Epithelial cell of proximal tubule (primary cell): ENCODE measurements around the gene MTMR1. TPM values are rescaled to one million over a fixed set of nuclear protein-coding genes. Genes with fewer than 3 reads are reported as not detected.

ENCODE experiments used
- DNase-seq: peaks from one replicate; pipeline ENCODE4 v3.0.0-alpha.2; 2011; ENCODE audit warnings: low read depth
- H3K4me3 ChIP-seq: 2 replicates; pipeline ENCODE4 v1.5.1; 2011; ENCODE audit warnings: low read depth, mild to moderate bottlenecking, low read length
- total RNA-seq: library from RNA; depleted of rRNA; stranded (reverse); fragments of >200 nt; gene quantifications from 2 replicates; pipeline ENCODE4 v1.2.3, GENCODE V29; 2015
- TF ChIP-seq, protein P1 (sequence below): conservative IDR thresholded peaks from 2 replicates; pipeline ENCODE4 v1.5.1; 2012; ENCODE audit warnings: low read depth, mild to moderate bottlenecking, low read length

MTMR1 gene
- total RNA-seq, 1 donor from 2014 or later: 18.2 TPM

GRCh38 chrX:150730719-150731118 lies 37.5 kb downstream of the MTMR1 start:
- no peak overlapping the region for H3K4me3 ChIP-seq
- no peak for DNase-seq
- TF ChIP-seq, protein P1, sequence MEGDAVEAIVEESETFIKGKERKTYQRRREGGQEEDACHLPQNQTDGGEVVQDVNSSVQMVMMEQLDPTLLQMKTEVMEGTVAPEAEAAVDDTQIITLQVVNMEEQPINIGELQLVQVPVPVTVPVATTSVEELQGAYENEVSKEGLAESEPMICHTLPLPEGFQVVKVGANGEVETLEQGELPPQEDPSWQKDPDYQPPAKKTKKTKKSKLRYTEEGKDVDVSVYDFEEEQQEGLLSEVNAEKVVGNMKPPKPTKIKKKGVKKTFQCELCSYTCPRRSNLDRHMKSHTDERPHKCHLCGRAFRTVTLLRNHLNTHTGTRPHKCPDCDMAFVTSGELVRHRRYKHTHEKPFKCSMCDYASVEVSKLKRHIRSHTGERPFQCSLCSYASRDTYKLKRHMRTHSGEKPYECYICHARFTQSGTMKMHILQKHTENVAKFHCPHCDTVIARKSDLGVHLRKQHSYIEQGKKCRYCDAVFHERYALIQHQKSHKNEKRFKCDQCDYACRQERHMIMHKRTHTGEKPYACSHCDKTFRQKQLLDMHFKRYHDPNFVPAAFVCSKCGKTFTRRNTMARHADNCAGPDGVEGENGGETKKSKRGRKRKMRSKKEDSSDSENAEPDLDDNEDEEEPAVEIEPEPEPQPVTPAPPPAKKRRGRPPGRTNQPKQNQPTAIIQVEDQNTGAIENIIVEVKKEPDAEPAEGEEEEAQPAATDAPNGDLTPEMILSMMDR: no peak

DNA sequence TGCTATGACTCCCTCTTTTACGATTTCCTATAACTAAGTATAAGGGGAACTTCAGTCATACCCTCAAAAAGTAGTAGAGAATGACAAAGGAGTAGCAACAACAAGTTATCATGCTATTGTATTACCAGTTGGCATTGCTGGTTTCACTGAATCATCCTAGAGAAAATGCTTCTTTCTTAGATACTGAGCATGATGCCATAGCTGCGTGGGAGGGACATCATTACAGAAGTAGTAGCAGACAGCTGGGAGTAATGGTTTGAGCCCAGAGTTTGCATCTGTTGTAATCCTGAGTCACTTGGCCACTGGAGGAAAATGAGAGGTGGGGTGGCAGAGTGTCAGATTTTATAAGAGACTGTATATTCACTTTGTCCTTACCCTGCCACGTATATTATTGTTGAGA lies 38.6 kb downstream of the MTMR1 start:
- TF ChIP-seq, protein P1: no peak
- no peak overlapping the region for H3K4me3 ChIP-seq
- no peak for DNase-seq

GRCh38 chrX:150736475-150736874 lies 43.3 kb downstream of the MTMR1 start:
- TF ChIP-seq, protein P1: no peak
- H3K4me3 ChIP-seq: no peak overlapping the region

DNA sequence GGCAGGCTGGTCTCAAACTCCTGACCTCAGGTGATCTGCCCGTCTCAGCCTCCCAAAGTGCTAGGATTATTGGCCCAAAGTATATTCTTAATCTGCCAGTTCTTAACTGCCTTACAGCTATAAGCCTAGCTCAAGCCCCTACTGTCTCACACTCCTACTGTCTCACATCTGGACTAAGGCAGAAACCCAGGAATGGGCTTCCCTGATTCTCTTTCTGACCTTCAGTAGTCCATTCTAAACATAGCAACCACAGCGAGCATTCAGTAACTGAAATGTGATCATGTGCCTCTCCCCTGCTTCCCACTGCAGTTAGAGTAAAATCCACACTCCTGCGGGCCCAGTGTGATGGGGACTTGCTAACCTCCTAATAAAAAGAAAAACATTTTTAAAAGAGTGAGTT lies 58.9 kb downstream of the MTMR1 start:
- H3K4me3 ChIP-seq: no peak overlapping the region
- DNase-seq: no peak
- TF ChIP-seq, protein P1: no peak

More at GRCh38 chrX:150736475-150736874, 43.3 kb downstream of the MTMR1 start:
- DNase-seq: no peak

DNA sequence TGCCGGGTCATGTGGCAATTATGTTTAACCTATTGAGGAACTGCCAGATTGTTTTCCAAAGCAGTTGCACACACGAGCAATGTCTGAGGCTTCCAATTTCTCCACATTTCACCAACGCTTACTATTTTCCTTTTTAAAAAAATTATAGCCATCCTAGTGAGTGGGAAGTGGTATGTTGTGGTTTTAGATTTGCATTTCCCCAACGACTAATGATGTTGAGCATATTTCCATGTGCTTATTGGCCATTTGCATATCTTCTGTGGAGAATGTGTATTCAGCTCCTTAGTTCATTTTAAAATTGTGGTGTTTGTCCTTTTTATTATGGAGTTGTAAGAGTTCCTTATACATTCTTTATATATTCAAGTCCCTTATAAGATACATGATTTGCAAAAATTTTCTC lies 60.2 kb downstream of the MTMR1 start:
- no peak for DNase-seq
- TF ChIP-seq, protein P1: no peak
- H3K4me3 ChIP-seq: no peak overlapping the region

DNA sequence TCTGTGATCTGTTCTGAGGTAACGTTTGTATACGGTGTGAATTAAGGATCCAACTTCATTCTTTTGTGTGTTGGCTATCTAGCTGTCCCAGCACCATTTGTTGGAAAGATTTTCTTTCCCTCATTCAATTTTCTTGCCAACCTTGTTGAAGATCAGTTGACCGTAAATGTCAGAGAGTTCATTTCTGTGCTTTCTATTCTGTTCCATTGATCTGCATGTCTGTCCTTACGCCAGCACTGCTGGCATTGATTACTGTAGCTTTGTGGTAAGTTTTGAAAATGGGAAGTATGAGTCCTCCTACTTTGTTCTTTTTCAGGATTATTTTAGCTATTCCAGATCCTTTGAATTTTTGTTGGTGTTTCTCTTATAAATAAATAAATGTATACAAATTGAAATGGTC lies 60.8 kb downstream of the MTMR1 start:
- TF ChIP-seq, protein P1: no peak
- no peak for DNase-seq
- H3K4me3 ChIP-seq: no peak overlapping the region

DNA sequence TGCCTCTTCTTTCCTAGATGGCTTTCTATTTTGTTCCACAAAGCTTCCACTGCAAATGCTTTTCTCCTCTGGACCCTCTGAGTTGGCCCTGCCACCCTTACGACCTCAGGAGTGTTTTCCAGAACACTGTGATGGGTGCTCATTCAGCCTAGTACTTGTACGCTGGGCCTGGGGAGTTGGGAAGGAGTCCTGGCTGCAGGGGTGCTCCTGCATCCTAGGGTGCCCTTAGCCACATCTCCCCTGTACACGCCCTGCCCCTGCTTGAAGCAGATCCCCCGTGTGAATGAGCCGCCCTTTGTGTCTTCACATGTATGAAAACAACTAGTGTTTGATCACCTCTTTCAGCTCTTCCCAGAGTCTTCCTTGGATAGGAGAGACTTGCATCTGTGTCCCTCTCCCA lies 64.2 kb downstream of the MTMR1 start:
- TF ChIP-seq, protein P1: no peak
- DNase-seq: no peak
- H3K4me3 ChIP-seq: no peak overlapping the region
